HG02678 (cell line): Measurements from ENCODE around the gene ARHGEF12.

Experiments used
- ATAC-seq: cut with Tn5 transposase; IDR thresholded peaks from one replicate; pipeline ENCODE4 v1.9.1; 2021; ENCODE audit warnings: mild to moderate bottlenecking, moderate library complexity; ENCODE audit not compliant: unreplicated experiment

The ARHGEF12 gene

GRCh38 chr11:120335908-120336640 lies at the start of gene ARHGEF12:
ARHGEF12 (plus strand) TSS chr11:120336413; CDS start chr11:120337244, 831 bp downstream.
- peak; percentile 66 for ATAC-seq

GRCh38 chr11:120288021-120288420 lies 48.2 kb upstream of the ARHGEF12 start:
- no peak for ATAC-seq

GRCh38 chr11:120289426-120289825 lies 46.8 kb upstream of the ARHGEF12 start:
- no peak for ATAC-seq

- no peak for ATAC-seq
These were observed 45.3 kb upstream of the ARHGEF12 start for GRCh38 chr11:120290956-120291355.

- ATAC-seq, result no peak
These were observed 43.0 kb upstream of the ARHGEF12 start for GRCh38 chr11:120293038-120293800.

- ATAC-seq, result no peak
These were observed 42.1 kb upstream of the ARHGEF12 start for GRCh38 chr11:120294096-120294495.

GRCh38 chr11:120295099-120295498 lies 41.1 kb upstream of the ARHGEF12 start:
- no peak for ATAC-seq

- ATAC-seq, result no peak
These were observed 39.7 kb upstream of the ARHGEF12 start for GRCh38 chr11:120296554-120296953.

- no peak for ATAC-seq
These were observed 37.8 kb upstream of the ARHGEF12 start for GRCh38 chr11:120298461-120298860.

- no peak for ATAC-seq
These were observed 34.0 kb upstream of the ARHGEF12 start for GRCh38 chr11:120302001-120302805.

- ATAC-seq, result no peak
These were observed 33.1 kb upstream of the ARHGEF12 start for GRCh38 chr11:120303004-120303637.

- ATAC-seq, result no peak
These were observed 31.7 kb upstream of the ARHGEF12 start for GRCh38 chr11:120304526-120304925.

GRCh38 chr11:120305286-120305685 lies 30.9 kb upstream of the ARHGEF12 start:
- ATAC-seq, result no peak

- ATAC-seq, result no peak
These were observed 29.5 kb upstream of the ARHGEF12 start for GRCh38 chr11:120306519-120307242.

- ATAC-seq, result no peak
These were observed 28.7 kb upstream of the ARHGEF12 start for GRCh38 chr11:120307476-120307875.

GRCh38 chr11:120308081-120308480 lies 28.1 kb upstream of the ARHGEF12 start:
- ATAC-seq, result no peak

- ATAC-seq, result no peak
These were observed 25.3 kb upstream of the ARHGEF12 start for GRCh38 chr11:120310870-120311269.

- no peak for ATAC-seq
These were observed 21.4 kb upstream of the ARHGEF12 start for GRCh38 chr11:120314861-120315260.

- no peak for ATAC-seq
These were observed 19.1 kb upstream of the ARHGEF12 start for GRCh38 chr11:120316880-120317688.
